ENCODE measurements around the gene MDC1. TPM values are rescaled to one million over a fixed set of nuclear protein-coding genes. Genes with fewer than 3 reads are reported as not detected.

The MDC1 gene
- total RNA-seq, 1 experiment from 2014 or later: 53.4 TPM

- no peak for DNase-seq (ENCODE audit: low spot score)
- Histone ChIP-seq H3K4me3 (ENCODE audit: low read depth, low read length, poor library complexity, severe bottlenecking) (no peak overlapping the region), H3K4me1 (ENCODE audit: insufficient read depth, low read length, poor library complexity, severe bottlenecking) (peaks cover 5% of the 10 kb centered on the region), H3K9me3 (ENCODE audit: low read depth, low read length, poor library complexity, severe bottlenecking) (no peaks in the 10 kb centered on the region), H3K27me3 (replicated peaks; ENCODE audit: insufficient read depth, low read depth, low read length, poor library complexity) (no peaks in the 10 kb centered on the region), H3K27ac (ENCODE audit: low read depth, low read length, poor library complexity, severe bottlenecking) (no peak overlapping the region), H3K36me3 (ENCODE audit: insufficient read depth, low read length, poor library complexity, severe bottlenecking) (peaks cover 45% of the 10 kb centered on the region)
- CTCF ChIA-PET: no interaction called here
- no TSS peak for BruUV-seq (replicated peaks)
- POLR2A ChIA-PET (ENCODE audit: low non-redundant PET): no interaction called here
- no peak for TF ChIP-seq CTCF (conservative IDR thresholded peaks at IDR 0.05; ENCODE audit: low read depth, low read length)
- no peak for TF ChIP-seq EZH2 (IDR thresholded peaks at IDR 0.05; ENCODE audit: borderline replicate concordance, low read depth, low read length, poor library complexity, severe bottlenecking)
- intact Hi-C loops (cut with micrococcal nuclease; ENCODE audit: unreplicated experiment): no loop called here
Measured at GRCh38 chr6:30703011-30703410, 14.1 kb downstream of the MDC1 start.

- ChIA-PET POLR2A (ENCODE audit: low non-redundant PET) (interaction anchor here (0.6 kb wide), 1 partner anchor 36 kb away, joined by 5 read pairs; no protein-coding TSS in a partner anchor), CTCF (no interaction called here)
- BruUV-seq (replicated peaks): no TSS peak
- Histone ChIP-seq H3K27me3 (replicated peaks; ENCODE audit: insufficient read depth, low read depth, low read length, poor library complexity) (no peaks in the 10 kb centered on the region), H3K4me3 (ENCODE audit: low read depth, low read length, poor library complexity, severe bottlenecking) (no peak overlapping the region), H3K9me3 (ENCODE audit: low read depth, low read length, poor library complexity, severe bottlenecking) (no peaks in the 10 kb centered on the region), H3K36me3 (ENCODE audit: insufficient read depth, low read length, poor library complexity, severe bottlenecking) (peaks cover 24% of the 10 kb centered on the region), H3K4me1 (ENCODE audit: insufficient read depth, low read length, poor library complexity, severe bottlenecking) (no peaks in the 10 kb centered on the region), H3K27ac (ENCODE audit: low read depth, low read length, poor library complexity, severe bottlenecking) (no peak overlapping the region)
- no peak for TF ChIP-seq CTCF (conservative IDR thresholded peaks at IDR 0.05; ENCODE audit: low read depth, low read length)
- no peak for TF ChIP-seq EZH2 (IDR thresholded peaks at IDR 0.05; ENCODE audit: borderline replicate concordance, low read depth, low read length, poor library complexity, severe bottlenecking)
- intact Hi-C loops (cut with micrococcal nuclease; ENCODE audit: unreplicated experiment): no loop called here
- DNase-seq (ENCODE audit: low spot score): no peak
Measured at GRCh38 chr6:30700340-30700739, 16.7 kb downstream of the MDC1 start.

DNA sequence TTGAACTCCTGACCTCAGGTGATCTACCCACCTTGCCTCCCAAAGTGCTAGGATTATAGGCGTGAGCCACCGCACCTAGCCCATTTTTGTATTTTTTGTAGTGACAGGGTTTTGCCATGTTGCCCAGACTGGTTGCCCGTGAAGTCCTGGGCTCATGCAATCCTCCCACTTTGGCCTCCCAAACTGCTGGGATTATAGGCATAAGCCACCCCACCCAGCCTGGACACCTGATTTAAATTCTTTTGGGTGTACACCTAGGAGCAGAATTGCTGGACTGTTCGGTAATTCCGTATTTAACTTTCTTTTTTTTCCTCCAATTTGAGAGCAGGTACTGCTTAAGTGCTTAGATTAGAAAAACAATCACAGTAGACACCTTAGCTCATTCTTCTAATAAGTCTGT lies 20.6 kb downstream of the MDC1 start:
- CTCF ChIA-PET: no interaction called here

More for the DNA sequence above, 20.6 kb downstream of the MDC1 start:
- Histone ChIP-seq H3K4me3 (ENCODE audit: low read depth, low read length, poor library complexity, severe bottlenecking) (no peak overlapping the region), H3K36me3 (ENCODE audit: insufficient read depth, low read length, poor library complexity, severe bottlenecking) (peaks cover 13% of the 10 kb centered on the region), H3K4me1 (ENCODE audit: insufficient read depth, low read length, poor library complexity, severe bottlenecking) (peaks cover 4% of the 10 kb centered on the region), H3K27ac (ENCODE audit: low read depth, low read length, poor library complexity, severe bottlenecking) (no peak overlapping the region), H3K9me3 (ENCODE audit: low read depth, low read length, poor library complexity, severe bottlenecking) (no peaks in the 10 kb centered on the region), H3K27me3 (replicated peaks; ENCODE audit: insufficient read depth, low read depth, low read length, poor library complexity) (no peaks in the 10 kb centered on the region)
- DNase-seq (ENCODE audit: low spot score): no peak
- no TSS peak for BruUV-seq (replicated peaks)
- TF ChIP-seq EZH2 (IDR thresholded peaks at IDR 0.05; ENCODE audit: borderline replicate concordance, low read depth, low read length, poor library complexity, severe bottlenecking): no peak
- no peak for TF ChIP-seq CTCF (conservative IDR thresholded peaks at IDR 0.05; ENCODE audit: low read depth, low read length)
- intact Hi-C loops (cut with micrococcal nuclease; ENCODE audit: unreplicated experiment): no loop called here
- POLR2A ChIA-PET (ENCODE audit: low non-redundant PET): no interaction called here

Data from A673 (cell line).